Measurements from ENCODE around the gene CRABP1.

Gene CRABP1

GRCh38 chr15:78343276-78344060, 3.3 kb downstream of the CRABP1 start:
- POLR2A ChIA-PET = no interaction called here
- no peak for DNase-seq
- Histone ChIP-seq H3K4me1 (ENCODE audit: control extremely low read depth in 1 of 4, control insufficient read depth in 4 of 4, insufficient read depth in 4 of 4, low read length in 3 of 4) (peaks cover 0 to 19% (median 12%) of the 10 kb centered on the region in 4 experiments), H3K4me3 (ENCODE audit: control insufficient read depth in 1 of 7, extremely low read depth in 1 of 7, insufficient read depth in 4 of 7, low read depth in 2 of 7, low read length in 6 of 7) (no peak overlapping the region), H3K27ac (ENCODE audit: insufficient read depth in 1 of 2, low read depth in 1 of 2, low read length in 2 of 2, poor library complexity in 1 of 2, severe bottlenecking in 2 of 2) (no peak overlapping the region), H3K36me3 (ENCODE audit: control insufficient read depth in 4 of 4, insufficient read depth in 4 of 4, low read length in 3 of 4) (no peaks in the 10 kb centered on the region), H3K9me3 (ENCODE audit: control extremely low read depth in 1 of 5, control insufficient read depth in 4 of 5, insufficient read depth in 2 of 5, low read depth in 1 of 5, low read length in 4 of 5) (no peaks in the 10 kb centered on the region), H3K27me3 (replicated peaks in 2 of 5; ENCODE audit: control insufficient read depth in 4 of 5, insufficient read depth in 5 of 5, low read length in 4 of 5) (peaks cover 0 to 49% (median 31%) of the 10 kb centered on the region in 5 experiments)
- CTCF ChIA-PET = interaction anchor here (0.6 kb wide), 1 partner anchor 16 kb away, joined by 3 read pairs; no protein-coding TSS in a partner anchor
- 94% methylated on average over 11 of the region's 12 CpGs for WGBS (ENCODE audit: insufficient coverage)

GRCh38 chr15:78345396-78346125, 5.4 kb downstream of the CRABP1 start:
- H3K36me3 ChIP-seq (ENCODE audit: control insufficient read depth in 4 of 4, insufficient read depth in 4 of 4, low read length in 3 of 4) = no peaks in the 10 kb centered on the region
- H3K4me1 ChIP-seq (ENCODE audit: control extremely low read depth in 1 of 4, control insufficient read depth in 4 of 4, insufficient read depth in 4 of 4, low read length in 3 of 4) = peaks cover 0 to 11% (median 8%) of the 10 kb centered on the region in 4 experiments
- CTCF ChIA-PET = interaction anchor here (2.1 kb wide), 1 partner anchor 17 kb away, joined by 4 read pairs; no protein-coding TSS in a partner anchor
- no peaks in the 10 kb centered on the region for H3K9me3 ChIP-seq (ENCODE audit: control extremely low read depth in 1 of 5, control insufficient read depth in 4 of 5, insufficient read depth in 2 of 5, low read depth in 1 of 5, low read length in 4 of 5)
- H3K27me3 ChIP-seq (replicated peaks in 2 of 5; ENCODE audit: control insufficient read depth in 4 of 5, insufficient read depth in 5 of 5, low read length in 4 of 5) = peaks cover 0 to 29% (median 24%) of the 10 kb centered on the region in 5 experiments
- no peak overlapping the region for H3K27ac ChIP-seq (ENCODE audit: insufficient read depth in 1 of 2, low read depth in 1 of 2, low read length in 2 of 2, poor library complexity in 1 of 2, severe bottlenecking in 2 of 2)
- no peak overlapping the region for H3K4me3 ChIP-seq (ENCODE audit: control insufficient read depth in 1 of 7, extremely low read depth in 1 of 7, insufficient read depth in 4 of 7, low read depth in 2 of 7, low read length in 6 of 7)
- POLR2A ChIA-PET = interaction anchor here (0.6 kb wide), 1 partner anchor 236 kb away, joined by 3 read pairs; no protein-coding TSS in a partner anchor
- no peak for DNase-seq
- whole genome bisulfite sequencing (ENCODE audit: insufficient coverage) = 99% methylated on average over 6 of the region's 9 CpGs

- Histone ChIP-seq H3K9me3 (ENCODE audit: control extremely low read depth in 1 of 5, control insufficient read depth in 4 of 5, insufficient read depth in 2 of 5, low read depth in 1 of 5, low read length in 4 of 5) (no peaks in the 10 kb centered on the region), H3K36me3 (ENCODE audit: control insufficient read depth in 4 of 4, insufficient read depth in 4 of 4, low read length in 3 of 4) (no peaks in the 10 kb centered on the region), H3K4me3 (ENCODE audit: control insufficient read depth in 1 of 7, extremely low read depth in 1 of 7, insufficient read depth in 4 of 7, low read depth in 2 of 7, low read length in 6 of 7) (no peak overlapping the region), H3K27me3 (replicated peaks in 2 of 5; ENCODE audit: control insufficient read depth in 4 of 5, insufficient read depth in 5 of 5, low read length in 4 of 5) (peaks cover 0 to 10% (median 7%) of the 10 kb centered on the region in 5 experiments), H3K4me1 (ENCODE audit: control extremely low read depth in 1 of 4, control insufficient read depth in 4 of 4, insufficient read depth in 4 of 4, low read length in 3 of 4) (no peaks in the 10 kb centered on the region), H3K27ac (ENCODE audit: insufficient read depth in 1 of 2, low read depth in 1 of 2, low read length in 2 of 2, poor library complexity in 1 of 2, severe bottlenecking in 2 of 2) (no peak overlapping the region)
- no peak for DNase-seq
- POLR2A ChIA-PET = interaction anchor here (0.7 kb wide), 1 partner anchor 23 kb away, joined by 3 read pairs; no protein-coding TSS in a partner anchor
- 94% methylated on average over 10 of the region's 17 CpGs for WGBS (ENCODE audit: insufficient coverage)
- CTCF ChIA-PET = interaction anchor here (0.8 kb wide), 1 partner anchor 49 kb away, joined by 3 read pairs; no protein-coding TSS in a partner anchor
Measured at GRCh38 chr15:78347586-78348543, 7.7 kb downstream of the CRABP1 start.

- Histone ChIP-seq H3K9me3 (ENCODE audit: control extremely low read depth in 1 of 5, control insufficient read depth in 4 of 5, insufficient read depth in 2 of 5, low read depth in 1 of 5, low read length in 4 of 5) (no peaks in the 10 kb centered on the region), H3K27ac (ENCODE audit: insufficient read depth in 1 of 2, low read depth in 1 of 2, low read length in 2 of 2, poor library complexity in 1 of 2, severe bottlenecking in 2 of 2) (no peak overlapping the region), H3K4me3 (ENCODE audit: control insufficient read depth in 1 of 7, extremely low read depth in 1 of 7, insufficient read depth in 4 of 7, low read depth in 2 of 7, low read length in 6 of 7) (no peak overlapping the region), H3K27me3 (replicated peaks in 2 of 5; ENCODE audit: control insufficient read depth in 4 of 5, insufficient read depth in 5 of 5, low read length in 4 of 5) (peaks cover 0 to 6% (median 0%) of the 10 kb centered on the region in 5 experiments), H3K4me1 (ENCODE audit: control extremely low read depth in 1 of 4, control insufficient read depth in 4 of 4, insufficient read depth in 4 of 4, low read length in 3 of 4) (no peaks in the 10 kb centered on the region), H3K36me3 (ENCODE audit: control insufficient read depth in 4 of 4, insufficient read depth in 4 of 4, low read length in 3 of 4) (no peaks in the 10 kb centered on the region)
- 50% methylated on average over 2 of the region's 4 CpGs for WGBS (ENCODE audit: insufficient coverage)
- no peak for DNase-seq
- CTCF ChIA-PET = no interaction called here
- POLR2A ChIA-PET = no interaction called here
Measured at GRCh38 chr15:78350058-78350457, 9.9 kb downstream of the CRABP1 start.

GRCh38 chr15:78351539-78351938, 11.4 kb downstream of the CRABP1 start:
- DNase-seq = no peak
- Histone ChIP-seq H3K27ac (ENCODE audit: insufficient read depth in 1 of 2, low read depth in 1 of 2, low read length in 2 of 2, poor library complexity in 1 of 2, severe bottlenecking in 2 of 2) (no peak overlapping the region), H3K4me3 (ENCODE audit: control insufficient read depth in 1 of 7, extremely low read depth in 1 of 7, insufficient read depth in 4 of 7, low read depth in 2 of 7, low read length in 6 of 7) (no peak overlapping the region), H3K27me3 (replicated peaks in 2 of 5; ENCODE audit: control insufficient read depth in 4 of 5, insufficient read depth in 5 of 5, low read length in 4 of 5) (peaks cover 0 to 6% (median 0%) of the 10 kb centered on the region in 5 experiments), H3K36me3 (ENCODE audit: control insufficient read depth in 4 of 4, insufficient read depth in 4 of 4, low read length in 3 of 4) (no peaks in the 10 kb centered on the region), H3K9me3 (ENCODE audit: control extremely low read depth in 1 of 5, control insufficient read depth in 4 of 5, insufficient read depth in 2 of 5, low read depth in 1 of 5, low read length in 4 of 5) (no peaks in the 10 kb centered on the region), H3K4me1 (ENCODE audit: control extremely low read depth in 1 of 4, control insufficient read depth in 4 of 4, insufficient read depth in 4 of 4, low read length in 3 of 4) (no peaks in the 10 kb centered on the region)
- WGBS (ENCODE audit: insufficient coverage) = 100% methylated on average over 2 of the region's 3 CpGs
- POLR2A ChIA-PET = no interaction called here
- CTCF ChIA-PET = no interaction called here

DNA sequence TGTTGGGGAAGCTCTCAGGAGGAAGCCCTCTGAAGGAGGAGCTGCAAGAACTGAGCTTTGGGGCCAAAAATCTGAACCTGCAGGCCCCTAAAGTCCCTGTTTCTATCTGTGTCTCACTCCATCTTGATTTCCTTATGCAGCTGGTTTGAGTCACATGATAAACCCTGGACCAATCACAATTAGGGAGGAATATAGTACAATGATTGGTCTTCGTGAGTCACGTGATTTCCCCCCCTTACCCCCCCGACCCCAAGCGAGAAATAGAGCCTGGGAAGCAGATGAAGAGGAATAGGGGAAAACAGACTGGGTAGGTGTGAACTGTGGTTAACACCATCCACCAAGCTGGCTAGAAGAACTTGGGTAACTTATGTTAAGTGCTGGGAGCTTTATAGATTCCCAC, 12.9 kb downstream of the CRABP1 start:
- Histone ChIP-seq H3K36me3 (ENCODE audit: control insufficient read depth in 4 of 4, insufficient read depth in 4 of 4, low read length in 3 of 4) (no peaks in the 10 kb centered on the region), H3K27me3 (replicated peaks in 2 of 5; ENCODE audit: control insufficient read depth in 4 of 5, insufficient read depth in 5 of 5, low read length in 4 of 5) (peaks cover 0 to 6% (median 0%) of the 10 kb centered on the region in 5 experiments), H3K9me3 (ENCODE audit: control extremely low read depth in 1 of 5, control insufficient read depth in 4 of 5, insufficient read depth in 2 of 5, low read depth in 1 of 5, low read length in 4 of 5) (no peaks in the 10 kb centered on the region), H3K4me3 (ENCODE audit: control insufficient read depth in 1 of 7, extremely low read depth in 1 of 7, insufficient read depth in 4 of 7, low read depth in 2 of 7, low read length in 6 of 7) (no peak overlapping the region), H3K27ac (ENCODE audit: insufficient read depth in 1 of 2, low read depth in 1 of 2, low read length in 2 of 2, poor library complexity in 1 of 2, severe bottlenecking in 2 of 2) (no peak overlapping the region), H3K4me1 (ENCODE audit: control extremely low read depth in 1 of 4, control insufficient read depth in 4 of 4, insufficient read depth in 4 of 4, low read length in 3 of 4) (no peaks in the 10 kb centered on the region)
- DNase-seq = peak in 2 of 3 donors; percentile 22 to 28
- ChIA-PET POLR2A (no interaction called here), CTCF (no interaction called here)
- 100% methylated on average over 1 of the region's 4 CpGs for WGBS (ENCODE audit: insufficient coverage)
